Fibroblast of the aortic adventitia (primary cell): Measurements from ENCODE around the gene ZNF511. TPM values are rescaled to one million over a fixed set of nuclear protein-coding genes. Genes with fewer than 3 reads are reported as not detected.
A peak's percentile ranks its signal among the peaks of the same experiment; 100 is the strongest.

Experiments used
- DNase-seq: peaks from one replicate; pipeline ENCODE4 v3.0.0-alpha.2; 2010; ENCODE audit warnings: low read depth
- H3K4me3 ChIP-seq: 2 replicates; pipeline ENCODE4 v1.5.1; 2011; ENCODE audit warnings: low read depth, mild to moderate bottlenecking, control low read depth, low read length, moderate library complexity
- total RNA-seq: library from RNA; depleted of rRNA; stranded (reverse); fragments of >200 nt; gene quantifications from 2 replicates; pipeline ENCODE4 v1.2.3, GENCODE V29; 2012; ENCODE audit warnings: low replicate concordance
- TF ChIP-seq, protein P1 (sequence below): IDR thresholded peaks from 2 replicates; pipeline ENCODE4 v1.5.1; 2011; ENCODE audit warnings: mild to moderate bottlenecking, low read length, control low read depth, inconsistent platforms; ENCODE audit not compliant: insufficient read depth

ZNF511 gene
- total RNA-seq, 1 donor = 22.1 TPM

DNA sequence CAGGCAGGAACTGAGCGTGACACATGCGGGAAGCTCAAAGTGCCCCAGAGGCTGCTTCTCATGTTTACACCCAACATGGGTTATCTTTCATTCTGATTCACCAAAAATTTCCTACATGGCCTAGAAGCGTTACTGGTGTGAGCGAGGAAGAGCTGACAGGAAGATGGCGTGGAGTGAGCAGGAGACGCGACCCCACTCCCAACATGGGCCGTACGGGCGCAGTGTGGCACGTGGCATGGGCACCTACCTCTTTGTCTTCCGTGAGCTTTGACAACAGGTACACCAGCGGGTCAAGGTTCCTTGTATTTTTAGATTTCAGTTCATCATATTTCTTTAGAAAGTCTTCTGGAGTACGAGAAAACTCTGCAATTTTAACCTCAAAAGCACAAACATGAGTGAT, 9.0 kb upstream of the ZNF511 start:
- no peak overlapping the region for H3K4me3 ChIP-seq
- no peak for DNase-seq
- TF ChIP-seq, protein P1, sequence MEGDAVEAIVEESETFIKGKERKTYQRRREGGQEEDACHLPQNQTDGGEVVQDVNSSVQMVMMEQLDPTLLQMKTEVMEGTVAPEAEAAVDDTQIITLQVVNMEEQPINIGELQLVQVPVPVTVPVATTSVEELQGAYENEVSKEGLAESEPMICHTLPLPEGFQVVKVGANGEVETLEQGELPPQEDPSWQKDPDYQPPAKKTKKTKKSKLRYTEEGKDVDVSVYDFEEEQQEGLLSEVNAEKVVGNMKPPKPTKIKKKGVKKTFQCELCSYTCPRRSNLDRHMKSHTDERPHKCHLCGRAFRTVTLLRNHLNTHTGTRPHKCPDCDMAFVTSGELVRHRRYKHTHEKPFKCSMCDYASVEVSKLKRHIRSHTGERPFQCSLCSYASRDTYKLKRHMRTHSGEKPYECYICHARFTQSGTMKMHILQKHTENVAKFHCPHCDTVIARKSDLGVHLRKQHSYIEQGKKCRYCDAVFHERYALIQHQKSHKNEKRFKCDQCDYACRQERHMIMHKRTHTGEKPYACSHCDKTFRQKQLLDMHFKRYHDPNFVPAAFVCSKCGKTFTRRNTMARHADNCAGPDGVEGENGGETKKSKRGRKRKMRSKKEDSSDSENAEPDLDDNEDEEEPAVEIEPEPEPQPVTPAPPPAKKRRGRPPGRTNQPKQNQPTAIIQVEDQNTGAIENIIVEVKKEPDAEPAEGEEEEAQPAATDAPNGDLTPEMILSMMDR = no peak

DNA sequence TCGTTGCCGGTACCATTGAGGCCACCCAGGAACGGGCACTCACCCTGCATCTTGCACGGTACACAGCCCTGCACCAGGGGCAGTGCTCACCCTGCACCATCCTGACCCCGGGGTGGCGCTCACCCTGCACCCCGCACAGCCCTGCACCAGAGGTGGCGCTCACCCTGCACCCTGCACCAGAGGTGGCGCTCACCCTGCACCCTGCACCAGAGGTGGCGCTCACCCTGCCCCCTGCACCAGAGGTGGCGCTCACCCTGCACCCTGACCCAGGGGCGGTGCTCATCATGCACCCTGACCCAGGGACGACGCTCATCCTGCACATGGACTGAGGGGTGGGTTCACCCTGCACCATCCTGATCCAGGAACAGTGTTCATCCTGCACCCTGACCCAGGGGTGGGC, 6.5 kb upstream of the ZNF511 start:
- DNase-seq = no peak
- TF ChIP-seq, protein P1 = no peak
- H3K4me3 ChIP-seq = no peak overlapping the region

DNA sequence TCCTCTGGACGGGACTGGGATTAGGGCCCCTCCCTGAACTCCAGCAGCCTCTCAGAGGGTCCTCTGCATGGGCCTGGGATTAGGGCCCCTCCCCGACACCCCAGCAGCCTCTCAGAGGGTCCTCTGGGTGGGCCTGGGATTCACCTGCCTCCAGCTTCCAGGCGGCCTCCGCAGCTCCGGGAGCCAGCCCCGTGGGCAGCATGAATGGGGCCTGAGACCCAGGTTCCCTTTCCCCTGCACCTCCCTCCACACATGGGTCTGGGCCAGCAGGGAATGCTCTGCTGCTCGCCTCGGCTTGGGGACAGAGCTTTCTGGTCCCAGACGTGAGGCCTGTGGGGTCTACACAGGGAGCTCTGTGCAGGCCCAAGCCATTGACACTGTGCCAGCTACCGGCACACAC, 5.5 kb upstream of the ZNF511 start:
- DNase-seq = no peak
- H3K4me3 ChIP-seq = no peak overlapping the region
- TF ChIP-seq, protein P1 = no peak

DNA sequence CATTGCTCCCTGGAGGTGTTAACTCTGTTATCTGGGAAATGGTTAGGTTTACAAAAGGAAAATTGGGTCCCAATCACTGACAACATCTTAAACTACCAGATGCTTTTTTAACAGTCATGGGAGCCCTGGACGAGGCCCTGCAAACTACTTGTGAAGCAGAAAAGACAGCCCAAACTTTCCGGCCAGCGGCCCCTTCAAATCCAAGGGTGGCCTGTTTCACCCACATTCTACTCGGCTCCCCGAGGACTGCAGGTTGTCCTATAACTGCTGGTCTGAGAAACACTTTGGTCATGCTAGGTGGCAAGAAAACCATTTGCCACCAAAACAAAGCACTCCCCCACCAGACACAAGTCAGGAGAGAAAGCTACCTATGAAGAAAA, 2.6 kb upstream of the ZNF511 start:
- DNase-seq = no peak

GRCh38 chr10:133306941-133307379, 1.8 kb upstream of the ZNF511 start:
- TF ChIP-seq, protein P1 = no peak
- peak overlapping the region; percentile 90 for H3K4me3 ChIP-seq
- DNase-seq = no peak

More for the DNA sequence above, 2.6 kb upstream of the ZNF511 start:
- no peak overlapping the region for H3K4me3 ChIP-seq
- TF ChIP-seq, protein P1 = no peak

GRCh38 chr10:133307776-133308420, 816 bp upstream of the ZNF511 start:
- peak; percentile 52 for DNase-seq
- TF ChIP-seq, protein P1 = peak; percentile 70

DNA sequence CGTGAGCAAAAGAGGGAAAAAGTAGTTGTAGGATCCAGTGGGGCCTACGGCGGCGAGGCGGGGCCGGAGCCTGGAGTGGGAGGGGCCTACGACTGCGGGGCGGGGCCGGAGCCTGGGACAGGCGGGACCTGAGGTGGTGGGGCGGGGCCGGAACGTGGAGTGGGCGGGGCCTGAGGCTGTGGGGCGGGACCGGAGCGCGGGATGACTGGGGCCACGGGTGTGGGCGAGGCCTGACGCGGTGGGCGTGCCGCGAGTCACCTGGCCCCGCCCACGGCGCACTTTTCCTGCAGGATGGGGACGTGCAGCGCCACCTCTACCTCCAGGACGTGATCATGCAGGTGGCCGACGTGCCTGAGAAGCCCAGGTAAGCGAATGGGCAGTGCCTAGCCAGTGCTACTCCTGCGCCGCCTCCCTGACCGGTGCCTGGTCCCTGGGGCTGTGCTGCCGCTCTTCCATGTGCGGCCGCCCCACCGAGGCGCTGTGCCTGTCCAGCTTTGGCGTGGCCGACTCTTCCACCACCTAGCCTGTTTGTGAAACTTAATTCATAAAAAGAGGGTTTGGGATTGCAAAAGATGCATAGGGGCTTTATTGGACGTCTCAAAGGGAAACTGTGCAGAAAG, 496 bp downstream of the ZNF511 start:
- TF ChIP-seq, protein P1 = no peak
- H3K4me3 ChIP-seq = peak overlapping the region; percentile 90
- DNase-seq = peak; percentile 87

More at GRCh38 chr10:133307776-133308420, 816 bp upstream of the ZNF511 start:
- H3K4me3 ChIP-seq = peak overlapping the region; percentile 90
